Cardiac fibroblast (primary cell): Measurements from ENCODE around the gene DENND2D.
A peak's percentile ranks its signal among the peaks of the same experiment; 100 is the strongest.

Experiments
- DNase-seq, 2 donors: peaks; one replicate each; pipeline versions ENCODE4 v3.0.0 to v3.0.0-alpha.2; 2010; ENCODE audit warnings: low read depth in 2 of 2
- H3K4me3 ChIP-seq, 2 donors: replicated peaks in 1 of 2; 1 replicate in 1 of 2; 2 replicates in 1 of 2; pipeline ENCODE4 v1.5.1; 2011; ENCODE audit warnings: low read depth in 2 of 2, low read length in 2 of 2, mild to moderate bottlenecking in 2 of 2, moderate library complexity in 1 of 2
- TF ChIP-seq, protein P1 (sequence below): IDR thresholded peaks from one replicate; pipeline ENCODE4 v1.5.1; 2011; ENCODE audit warnings: low read depth, mild to moderate bottlenecking, low read length, inconsistent platforms

The DENND2D gene

DNA sequence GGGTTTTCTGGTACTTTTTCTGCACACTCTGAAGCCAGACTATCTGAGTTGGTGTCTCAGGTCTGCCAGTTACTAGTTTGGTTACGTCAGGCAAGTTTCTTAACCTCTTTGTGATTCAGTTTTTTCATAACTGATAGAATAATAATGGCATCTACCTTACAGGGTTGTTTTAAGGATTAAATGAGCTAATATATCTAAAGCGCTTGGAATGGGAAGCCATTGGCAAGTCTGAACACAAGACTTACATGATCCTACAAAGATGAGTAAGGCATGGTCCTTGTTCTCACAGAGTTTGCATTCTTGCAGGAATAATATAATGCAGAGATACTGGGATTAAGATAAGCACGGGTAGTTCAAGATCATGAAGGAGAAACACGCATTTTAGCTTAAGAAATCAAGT is 9.2 kb upstream of the DENND2D start:
- TF ChIP-seq, protein P1, sequence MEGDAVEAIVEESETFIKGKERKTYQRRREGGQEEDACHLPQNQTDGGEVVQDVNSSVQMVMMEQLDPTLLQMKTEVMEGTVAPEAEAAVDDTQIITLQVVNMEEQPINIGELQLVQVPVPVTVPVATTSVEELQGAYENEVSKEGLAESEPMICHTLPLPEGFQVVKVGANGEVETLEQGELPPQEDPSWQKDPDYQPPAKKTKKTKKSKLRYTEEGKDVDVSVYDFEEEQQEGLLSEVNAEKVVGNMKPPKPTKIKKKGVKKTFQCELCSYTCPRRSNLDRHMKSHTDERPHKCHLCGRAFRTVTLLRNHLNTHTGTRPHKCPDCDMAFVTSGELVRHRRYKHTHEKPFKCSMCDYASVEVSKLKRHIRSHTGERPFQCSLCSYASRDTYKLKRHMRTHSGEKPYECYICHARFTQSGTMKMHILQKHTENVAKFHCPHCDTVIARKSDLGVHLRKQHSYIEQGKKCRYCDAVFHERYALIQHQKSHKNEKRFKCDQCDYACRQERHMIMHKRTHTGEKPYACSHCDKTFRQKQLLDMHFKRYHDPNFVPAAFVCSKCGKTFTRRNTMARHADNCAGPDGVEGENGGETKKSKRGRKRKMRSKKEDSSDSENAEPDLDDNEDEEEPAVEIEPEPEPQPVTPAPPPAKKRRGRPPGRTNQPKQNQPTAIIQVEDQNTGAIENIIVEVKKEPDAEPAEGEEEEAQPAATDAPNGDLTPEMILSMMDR: no peak
- H3K4me3 ChIP-seq: no peak overlapping the region
- no peak for DNase-seq

DNA sequence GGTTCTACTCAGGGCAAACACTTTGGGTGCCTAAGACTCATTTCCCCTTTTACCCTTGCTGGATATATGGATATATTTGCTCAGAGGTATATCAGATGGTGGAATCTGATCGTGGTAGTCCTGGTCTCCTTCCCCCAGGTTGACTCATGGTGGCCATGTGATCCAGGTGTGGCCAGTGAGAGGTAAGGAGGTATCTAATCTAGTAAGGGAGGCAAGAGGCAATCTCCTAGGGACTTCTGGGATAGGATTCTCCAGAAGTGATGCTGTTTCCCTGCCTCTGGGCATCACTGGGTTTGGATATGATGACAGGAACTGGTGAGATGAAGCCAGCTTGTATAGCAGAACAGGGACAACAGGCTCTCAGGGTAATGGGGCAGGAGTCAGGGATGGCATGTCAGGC is 8.5 kb upstream of the DENND2D start:
- DNase-seq: no peak
- H3K4me3 ChIP-seq: no peak overlapping the region
- TF ChIP-seq, protein P1: no peak

DNA sequence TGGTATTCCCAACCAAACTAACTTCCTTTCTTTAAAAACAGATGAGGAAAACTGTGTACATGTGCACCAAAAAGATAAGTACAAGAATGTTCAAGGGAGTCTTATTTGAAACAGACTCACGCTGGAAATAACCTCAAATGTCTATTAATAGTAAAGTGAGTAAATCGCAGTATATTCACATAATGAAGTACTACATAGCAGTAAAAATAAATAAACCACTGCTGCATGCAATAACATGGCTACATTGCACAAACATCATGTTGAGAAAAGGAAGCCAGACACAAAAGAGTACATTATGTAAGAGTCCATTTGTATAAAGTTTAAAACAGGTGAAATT is 5.2 kb upstream of the DENND2D start:
- peak in 1 of 2 donors; percentile 41 for DNase-seq
- TF ChIP-seq, protein P1: no peak

DNA sequence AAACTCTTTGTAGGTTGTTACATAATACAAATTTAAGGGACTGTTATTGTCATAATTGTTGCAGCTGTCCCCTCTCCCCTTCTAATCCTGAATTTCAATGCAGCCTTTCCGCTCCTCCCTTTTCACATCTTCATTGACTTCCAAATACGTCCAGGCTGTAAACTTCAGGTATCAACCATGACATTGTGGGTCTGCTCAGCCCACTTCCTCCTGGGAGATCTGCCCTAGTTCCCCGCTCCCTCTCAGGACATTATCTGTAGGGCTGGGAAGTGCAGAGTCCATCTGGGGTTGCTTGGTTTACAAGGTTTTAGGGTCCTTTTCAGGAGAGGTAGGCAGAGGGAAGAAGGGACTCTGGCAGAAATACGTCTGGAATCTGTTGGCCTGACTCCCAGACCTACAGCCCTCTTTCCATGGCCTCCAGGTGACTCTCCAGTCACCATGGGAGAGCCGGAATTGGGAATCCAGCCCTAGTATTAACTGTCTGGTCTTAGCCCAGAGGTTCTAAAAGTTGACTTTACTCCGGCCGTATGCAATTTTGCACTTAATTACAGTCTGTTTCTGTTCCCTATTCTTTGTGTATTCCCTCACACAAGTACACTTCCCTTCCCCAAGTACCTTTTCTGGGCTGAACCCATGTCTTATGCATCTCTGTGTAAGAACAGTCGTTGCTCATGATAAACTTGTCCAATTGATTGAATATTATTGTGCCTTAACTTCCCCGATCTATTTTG is 4.7 kb upstream of the DENND2D start:
- no peak overlapping the region for H3K4me3 ChIP-seq
- DNase-seq: no peak
- TF ChIP-seq, protein P1: no peak

More for the DNA sequence above, 5.2 kb upstream of the DENND2D start:
- no peak overlapping the region for H3K4me3 ChIP-seq

DNA sequence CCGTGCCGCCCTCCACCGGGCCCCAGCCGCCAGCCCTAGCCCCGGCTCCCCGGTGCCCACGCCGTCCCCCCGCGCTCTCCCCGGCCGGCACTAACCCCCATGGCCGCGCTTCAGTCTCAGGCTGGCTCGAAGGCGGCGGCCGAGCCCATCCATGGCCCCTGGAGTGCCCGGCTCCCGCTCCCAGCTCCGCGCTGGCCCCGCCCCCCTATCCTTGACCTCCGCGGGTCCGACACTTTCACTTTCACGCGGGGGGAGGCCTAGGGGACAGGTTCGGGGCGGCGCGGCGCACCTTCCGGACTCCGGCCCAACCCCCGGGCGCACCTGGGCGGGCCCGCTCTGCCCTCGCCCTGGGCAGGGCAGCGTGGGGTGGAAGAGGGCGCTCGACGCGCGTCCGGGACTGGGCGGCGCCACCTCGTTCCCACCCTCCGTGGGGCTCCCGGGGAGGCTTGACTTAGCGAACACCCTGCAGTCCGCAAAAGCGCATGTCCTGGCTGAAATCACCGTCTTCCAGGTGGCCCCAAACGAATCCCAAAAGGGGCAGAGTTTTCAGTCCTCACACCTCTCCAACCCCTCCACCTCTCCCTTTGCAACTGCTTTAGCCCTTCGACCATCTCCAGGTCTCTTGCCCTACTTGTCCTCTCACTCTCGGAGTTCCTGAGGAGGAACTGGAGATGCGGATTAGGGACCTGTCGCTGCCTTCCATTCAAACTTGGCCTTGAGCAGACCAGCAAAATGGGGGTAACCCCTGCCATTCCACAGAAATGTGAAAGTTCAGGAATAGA is 3.9 kb upstream of the DENND2D start:
- DNase-seq: no peak
- H3K4me3 ChIP-seq: peak overlapping the region; percentile 53 to 57
- TF ChIP-seq, protein P1: no peak

DNA sequence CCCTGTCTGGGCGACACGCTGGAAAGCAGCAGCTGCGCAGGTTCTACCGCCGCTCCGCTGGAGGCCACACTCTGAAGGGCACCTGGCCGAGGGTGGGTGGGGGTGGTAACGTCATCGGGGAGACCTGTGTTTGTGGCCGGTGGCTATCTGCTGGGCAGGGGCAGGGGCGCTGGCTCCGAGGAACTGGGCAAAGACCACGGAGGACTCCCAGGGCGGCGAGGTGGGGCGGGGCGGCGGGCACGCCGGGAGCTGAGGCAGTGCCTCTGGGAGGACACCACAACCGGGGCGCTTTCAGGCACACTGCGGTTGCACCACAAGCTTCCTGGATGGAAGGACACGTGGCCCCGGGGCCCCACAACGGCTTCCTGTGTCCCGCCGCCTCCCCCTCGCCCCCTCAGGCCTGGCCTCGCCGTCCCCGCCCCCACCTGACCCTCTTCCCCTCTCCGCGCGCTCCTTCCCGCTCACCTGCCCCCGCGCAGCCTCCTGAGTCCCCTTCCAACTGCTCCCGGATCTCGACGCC is 3.3 kb upstream of the DENND2D start:
- H3K4me3 ChIP-seq: peak overlapping the region; percentile 53 to 57
- peak; percentile 27 to 47 for DNase-seq
- TF ChIP-seq, protein P1: no peak
